ENCODE results near the gene HOXC10. TPM values are rescaled to one million over a fixed set of nuclear protein-coding genes. Genes with fewer than 3 reads are reported as not detected.

The HOXC10 gene
- total and polyA plus RNA-seq, 2 experiments from 2014 or later, result 0.23 to 1.7 TPM

- H3K4me1 ChIP-seq (ENCODE audit: insufficient read depth), result peaks cover 30% of the 10 kb centered on the region
- no peak for DNase-seq (ENCODE audit: low spot score)
- TF ChIP-seq EZH2phosphoT487 (IDR thresholded peaks at IDR 0.05; ENCODE audit: low read depth, severe bottlenecking, unreplicated experiment) (no peak), EZH2 (IDR thresholded peaks at IDR 0.05; ENCODE audit: borderline replicate concordance) (peak; percentile 97)
- H3K79me2 ChIP-seq, result no peaks in the 10 kb centered on the region
- no peak overlapping the region for H3K4me3 ChIP-seq
- H3K9me3 ChIP-seq (ENCODE audit: low read depth), result no peaks in the 10 kb centered on the region
- H2AFZ ChIP-seq, result no peak overlapping the region
- peaks cover 98% of the 10 kb centered on the region for H3K27me3 ChIP-seq
- no peaks in the 10 kb centered on the region for H3K36me3 ChIP-seq (replicated peaks; ENCODE audit: insufficient read depth, low read depth)
- peak overlapping the region; percentile 8 for H3K4me2 ChIP-seq
- no peaks in the 10 kb centered on the region for H4K20me1 ChIP-seq (ENCODE audit: insufficient read depth, poor library complexity, severe bottlenecking)
- H3K9me2 ChIP-seq (replicated peaks; ENCODE audit: insufficient read depth), result no peaks in the 10 kb centered on the region
- H3K27ac ChIP-seq, result no peak overlapping the region
- WGBS (ENCODE audit: low lambda C conversion rate, missing lambda C conversion rate), result 16% methylated on average over 31 of the region's 35 CpGs
Measured at GRCh38 chr12:53997204-53998109, 12.5 kb downstream of the HOXC10 start.

- Histone ChIP-seq H3K79me2 (no peaks in the 10 kb centered on the region), H3K4me3 (no peak overlapping the region), H2AFZ (no peak overlapping the region), H4K20me1 (ENCODE audit: insufficient read depth, poor library complexity, severe bottlenecking) (no peaks in the 10 kb centered on the region), H3K27me3 (peaks cover 98% of the 10 kb centered on the region), H3K36me3 (replicated peaks; ENCODE audit: insufficient read depth, low read depth) (no peaks in the 10 kb centered on the region), H3K27ac (no peak overlapping the region), H3K9me2 (replicated peaks; ENCODE audit: insufficient read depth) (no peaks in the 10 kb centered on the region), H3K4me1 (ENCODE audit: insufficient read depth) (peaks cover 30% of the 10 kb centered on the region), H3K4me2 (no peak overlapping the region), H3K9me3 (ENCODE audit: low read depth) (no peaks in the 10 kb centered on the region)
- no peak for DNase-seq (ENCODE audit: low spot score)
- whole genome bisulfite sequencing (ENCODE audit: low lambda C conversion rate, missing lambda C conversion rate), result 15% methylated on average over 9 of the region's 11 CpGs
- TF ChIP-seq CTCF (IDR thresholded peaks at IDR 0.05; ENCODE audit: poor library complexity), result no peak
- TF ChIP-seq EZH2 (IDR thresholded peaks at IDR 0.05; ENCODE audit: borderline replicate concordance), result no peak
- no peak for TF ChIP-seq EZH2phosphoT487 (IDR thresholded peaks at IDR 0.05; ENCODE audit: low read depth, severe bottlenecking, unreplicated experiment)
Measured at GRCh38 chr12:53998110-53998899, 13.4 kb downstream of the HOXC10 start.

GRCh38 chr12:53998900-53999236, 13.9 kb downstream of the HOXC10 start:
- no peaks in the 10 kb centered on the region for H3K36me3 ChIP-seq (replicated peaks; ENCODE audit: insufficient read depth, low read depth)
- H3K27me3 ChIP-seq, result peaks cover 98% of the 10 kb centered on the region
- H3K9me3 ChIP-seq (ENCODE audit: low read depth), result no peaks in the 10 kb centered on the region
- 27% methylated on average over 13 of the region's 13 CpGs for WGBS (ENCODE audit: low lambda C conversion rate, missing lambda C conversion rate)
- no peaks in the 10 kb centered on the region for H3K79me2 ChIP-seq
- no peak for TF ChIP-seq CTCF (IDR thresholded peaks at IDR 0.05; ENCODE audit: poor library complexity)
- TF ChIP-seq EZH2 (IDR thresholded peaks at IDR 0.05; ENCODE audit: borderline replicate concordance), result peak; percentile 86
- no peak for TF ChIP-seq EZH2phosphoT487 (IDR thresholded peaks at IDR 0.05; ENCODE audit: low read depth, severe bottlenecking, unreplicated experiment)
- DNase-seq (ENCODE audit: low spot score), result no peak
- H3K4me3 ChIP-seq, result no peak overlapping the region
- no peak overlapping the region for H2AFZ ChIP-seq
- H3K27ac ChIP-seq, result no peak overlapping the region
- H4K20me1 ChIP-seq (ENCODE audit: insufficient read depth, poor library complexity, severe bottlenecking), result no peaks in the 10 kb centered on the region
- no peaks in the 10 kb centered on the region for H3K9me2 ChIP-seq (replicated peaks; ENCODE audit: insufficient read depth)
- no peak overlapping the region for H3K4me2 ChIP-seq
- peaks cover 30% of the 10 kb centered on the region for H3K4me1 ChIP-seq (ENCODE audit: insufficient read depth)

All from hepatocyte (in vitro differentiated cells).